Measurements from ENCODE around the gene SNCB.
A peak's percentile ranks its signal among the peaks of the same experiment; 100 is the strongest.

Gene SNCB

DNA sequence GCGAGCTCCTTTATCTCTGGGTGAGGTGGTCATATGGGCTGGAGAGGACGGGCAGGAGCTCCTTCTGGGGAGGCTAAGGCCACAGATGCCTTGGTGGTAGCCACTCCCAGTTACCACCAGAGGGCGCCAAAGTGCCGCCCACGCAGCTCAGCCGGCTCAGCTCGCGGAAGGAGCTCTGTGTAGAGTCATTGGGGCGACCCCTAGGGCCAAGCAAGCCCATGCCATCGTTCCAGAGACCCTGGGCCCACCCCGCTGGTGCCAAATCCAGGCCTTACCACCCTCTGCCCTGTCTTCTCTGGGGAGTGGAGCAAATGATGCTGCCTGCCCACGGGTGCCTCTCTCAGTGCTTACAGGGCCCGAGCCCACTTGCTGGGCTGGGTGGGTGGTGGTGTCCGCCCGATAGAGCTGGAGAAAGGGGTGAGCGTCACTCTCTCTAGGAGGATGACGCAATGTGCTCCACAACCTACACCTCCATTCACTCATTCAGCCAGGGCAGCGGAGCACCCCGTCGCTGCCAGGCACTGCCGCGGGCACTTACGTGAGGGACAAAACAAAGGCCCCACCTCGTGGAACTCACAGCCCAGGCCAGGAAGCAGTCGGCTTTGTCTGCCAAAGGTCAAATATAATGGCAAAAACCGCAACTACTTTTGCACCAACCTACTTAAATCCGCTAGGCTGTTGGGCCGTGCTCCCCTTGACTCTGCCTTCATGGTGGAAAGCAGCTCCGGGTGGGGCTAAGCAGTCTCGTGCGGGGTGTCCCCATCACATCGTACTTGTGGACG lies 30.7 kb upstream of the SNCB start:
- DNase-seq, result peak; percentile 44 to 86 (median 68)

DNA sequence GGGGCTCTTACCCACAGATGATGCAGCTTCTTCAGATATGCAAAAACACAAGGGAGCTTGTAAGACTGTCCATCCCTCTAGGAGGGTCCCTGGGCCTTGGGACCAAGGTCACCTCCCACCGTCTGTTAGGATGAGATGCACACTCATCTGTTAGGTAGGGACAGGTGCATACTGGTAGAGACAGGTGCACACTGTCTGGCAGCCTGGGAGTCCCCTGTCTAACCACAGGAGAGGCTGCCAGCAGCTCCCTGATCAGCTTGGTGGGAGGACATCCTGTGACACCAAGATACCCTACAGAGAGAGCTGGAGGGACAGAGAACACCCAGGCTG lies 30.2 kb upstream of the SNCB start:
- no peak for DNase-seq

DNA sequence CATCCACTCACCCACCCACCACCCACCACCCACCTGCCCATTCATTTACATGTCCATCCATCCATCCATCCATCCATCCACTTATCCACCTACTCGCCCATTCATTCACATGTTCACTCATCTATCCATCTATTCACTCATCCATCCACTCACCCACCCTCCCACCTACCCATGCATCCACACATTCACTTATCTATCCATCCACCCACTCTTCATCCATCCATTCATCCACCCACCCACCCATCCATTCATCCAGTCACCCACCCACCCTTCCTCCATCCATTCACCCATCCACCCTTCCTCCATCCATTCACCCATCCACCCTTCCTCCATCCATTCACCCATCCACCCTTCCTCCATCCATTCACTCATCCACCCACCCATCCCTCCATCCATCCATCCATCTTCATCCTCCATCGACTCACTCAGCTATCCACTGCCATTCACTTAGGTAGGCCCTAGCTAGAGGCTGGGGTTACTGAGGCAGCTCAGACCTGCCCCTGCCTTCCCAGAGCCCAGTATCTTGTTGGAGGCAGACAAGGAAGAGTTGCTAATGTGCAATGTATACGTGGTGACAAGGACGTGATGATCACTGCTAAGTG lies 29.6 kb upstream of the SNCB start:
- DNase-seq, result no peak

DNA sequence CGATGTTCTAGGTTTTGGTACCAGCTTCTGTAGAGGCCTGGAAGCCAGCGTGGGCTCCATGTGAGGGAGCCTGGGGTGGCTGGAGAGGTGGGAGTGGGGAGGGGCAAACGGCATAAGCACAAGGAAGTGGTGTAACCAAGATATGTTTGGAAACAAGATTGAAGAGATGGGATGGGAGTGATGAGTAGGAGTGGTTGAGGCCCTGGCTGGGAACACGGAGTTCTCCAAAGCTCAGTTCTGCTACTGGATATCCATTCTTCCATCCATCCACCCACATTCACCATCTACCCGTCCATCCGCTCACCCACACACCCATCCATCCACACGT lies 29.1 kb upstream of the SNCB start:
- DNase-seq, result no peak

DNA sequence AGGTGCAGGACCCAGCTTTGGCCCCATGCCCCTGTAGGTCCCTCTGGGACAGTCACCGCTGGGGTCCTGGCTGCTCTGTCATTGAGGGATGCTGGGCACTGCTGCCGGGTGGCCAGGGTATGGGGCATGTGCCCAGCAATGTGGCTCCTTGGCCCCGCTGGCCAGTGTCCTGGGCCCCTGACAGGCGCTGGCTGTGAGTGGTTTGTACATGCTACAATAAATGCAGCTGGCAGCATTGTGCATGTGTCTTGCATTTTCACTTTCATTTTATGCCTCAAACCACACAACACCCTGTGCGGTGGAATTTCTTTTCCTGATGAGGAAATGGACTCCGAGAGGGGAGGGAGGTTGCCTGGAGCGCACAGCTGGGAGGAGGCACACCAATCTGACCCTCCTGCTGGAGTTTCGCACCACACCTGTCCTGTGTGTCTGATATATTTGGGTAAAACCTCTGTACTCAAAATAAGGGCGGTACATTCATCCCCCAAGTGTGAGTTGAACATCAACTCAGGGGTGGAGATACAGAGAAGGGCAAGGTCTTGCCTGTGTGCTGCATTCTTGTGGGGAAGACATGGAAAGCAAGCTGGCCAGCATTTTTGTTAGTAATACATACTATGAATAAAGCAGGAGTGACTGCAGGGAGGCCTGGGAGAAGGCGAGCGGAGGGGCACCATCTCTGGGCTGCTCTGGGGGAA lies 28.6 kb upstream of the SNCB start:
- peak in 3 of 6 experiments; percentile 25 to 40 (median 28) for DNase-seq

DNA sequence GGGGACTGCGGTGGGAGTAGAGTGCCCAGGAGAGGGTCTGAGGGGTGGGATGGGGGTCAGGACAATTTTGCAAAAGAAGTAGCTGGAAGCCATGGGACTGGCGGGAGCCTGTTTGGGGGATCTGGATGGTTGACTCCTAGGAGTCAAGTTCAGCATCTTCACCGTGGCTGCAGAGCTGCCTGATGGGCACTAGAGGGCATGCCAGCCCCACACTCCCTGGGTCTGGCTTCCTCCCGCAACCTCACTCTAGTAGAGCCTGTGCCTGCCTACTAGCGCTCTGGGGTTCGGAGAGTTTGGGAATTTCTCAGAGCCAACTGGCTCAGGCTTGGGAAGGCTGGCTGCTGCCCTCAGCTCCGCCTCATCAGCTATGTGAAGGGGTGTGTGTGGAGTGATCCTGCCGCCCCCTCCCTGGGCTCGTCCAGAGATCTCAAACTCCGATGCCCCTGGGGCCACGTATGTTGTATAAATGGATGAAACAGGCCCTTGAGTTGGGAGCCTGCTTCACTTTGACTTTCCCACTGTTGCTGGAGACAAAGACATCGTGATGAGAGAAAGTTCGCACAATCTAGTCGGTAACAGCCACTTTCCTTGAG lies 27.8 kb upstream of the SNCB start:
- DNase-seq, result peak; percentile 27 to 60 (median 52)

DNA sequence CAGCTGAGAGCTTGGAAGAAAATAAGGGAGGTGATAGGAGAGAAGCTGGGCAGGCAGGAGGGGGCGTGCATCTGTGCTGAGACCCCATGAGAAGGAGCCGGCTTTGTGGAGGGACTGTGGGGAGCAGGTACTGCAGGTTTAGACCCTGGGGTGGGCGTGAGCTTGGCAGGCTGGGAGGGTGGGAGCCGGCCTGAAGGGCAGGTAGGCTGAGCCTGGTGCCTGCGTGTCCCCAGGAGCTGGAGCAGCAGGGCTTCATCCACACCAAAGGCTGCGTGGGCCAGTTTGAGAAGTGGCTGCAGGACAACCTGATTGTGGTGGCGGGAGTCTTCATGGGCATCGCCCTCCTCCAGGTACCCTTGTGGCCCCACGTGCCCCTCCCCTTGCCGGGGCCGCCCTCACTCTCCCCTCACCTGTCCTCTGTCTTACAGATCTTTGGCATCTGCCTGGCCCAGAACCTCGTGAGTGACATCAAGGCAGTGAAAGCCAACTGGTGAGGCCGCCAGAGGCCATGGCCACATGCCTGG lies 26.2 kb upstream of the SNCB start:
- DNase-seq, result no peak

DNA sequence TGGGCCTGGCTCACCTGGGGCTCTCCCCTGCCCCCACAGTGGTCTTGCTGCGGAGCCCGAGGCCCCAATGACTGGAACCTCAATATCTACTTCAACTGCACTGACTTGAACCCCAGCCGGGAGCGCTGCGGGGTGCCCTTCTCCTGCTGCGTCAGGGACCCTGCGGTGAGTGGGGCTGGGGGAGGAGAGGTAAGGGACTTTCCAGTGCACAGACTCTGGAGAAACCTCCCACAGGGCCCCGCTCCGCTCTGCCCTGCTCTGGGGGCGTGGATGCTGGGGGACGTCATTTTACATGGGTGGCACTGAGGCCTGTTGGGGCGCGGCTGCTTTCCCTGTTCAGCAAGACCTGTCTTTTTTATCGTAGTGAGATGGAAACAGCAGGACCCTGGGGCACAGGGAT lies 24.5 kb upstream of the SNCB start:
- no peak for DNase-seq

DNA sequence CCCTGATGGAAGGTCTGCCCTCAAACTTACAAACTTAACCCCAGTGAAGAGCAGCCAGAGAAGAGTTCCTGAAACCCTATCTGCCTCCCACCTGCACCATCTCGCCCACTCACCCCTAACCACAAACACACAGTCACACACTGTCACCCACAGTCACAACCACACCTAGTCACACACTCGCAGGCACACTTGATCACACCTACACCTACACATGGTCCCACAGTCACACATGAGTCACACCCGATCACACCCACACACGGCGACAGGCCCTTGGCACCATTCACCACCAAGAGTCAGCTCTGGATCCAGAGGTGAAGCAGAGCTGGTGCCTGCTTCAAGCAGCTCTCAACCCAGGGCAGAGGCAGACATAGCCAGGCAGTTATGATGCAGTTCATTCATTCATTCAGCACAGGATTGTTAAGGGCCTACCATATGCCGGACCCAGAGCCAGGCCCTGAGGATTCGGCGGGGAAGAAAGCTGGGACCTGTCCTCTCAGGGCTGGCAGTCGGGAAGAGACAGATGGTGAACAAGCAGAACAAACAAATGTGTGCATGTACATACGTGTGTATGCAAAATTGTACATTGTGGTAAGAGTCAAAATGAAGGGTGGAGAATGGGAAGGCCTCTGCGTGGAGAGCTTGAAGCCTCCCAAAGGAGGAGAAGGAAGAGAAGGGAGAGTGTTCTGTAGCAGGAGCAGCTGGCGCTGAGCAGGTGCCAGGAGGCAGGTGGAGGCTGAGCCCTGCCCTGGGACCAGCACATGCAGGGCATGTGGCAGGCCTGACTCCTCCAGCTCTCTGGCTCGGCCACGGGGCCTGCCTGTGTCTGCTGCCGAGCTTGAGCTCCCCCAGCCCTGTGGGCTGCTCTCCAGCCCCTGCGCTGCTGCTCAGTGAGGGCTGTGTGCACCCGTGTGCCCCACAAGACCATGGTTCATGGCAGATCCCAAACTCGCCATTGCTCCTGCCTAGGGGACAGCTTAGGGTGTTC lies 23.4 kb upstream of the SNCB start:
- DNase-seq, result no peak

DNA sequence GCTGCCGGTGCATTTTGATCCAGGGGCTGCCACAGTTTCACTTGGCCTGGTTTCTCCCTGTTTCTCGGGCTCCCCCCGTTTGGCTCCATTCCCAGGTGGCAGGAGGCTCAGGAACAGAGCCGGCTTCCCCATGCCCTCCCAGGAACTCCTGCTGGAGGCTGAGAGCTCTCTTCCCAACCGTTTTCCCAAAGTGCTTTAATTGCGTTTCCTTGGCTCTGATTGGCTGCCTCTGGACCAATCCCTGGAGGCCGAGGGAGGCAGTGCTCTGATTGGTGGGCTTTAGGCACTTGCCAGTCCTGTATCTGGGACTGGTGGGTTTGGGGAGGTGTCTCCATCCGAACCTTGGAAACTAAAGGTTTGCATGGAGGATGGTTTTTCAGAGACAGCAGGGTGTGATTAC lies 21.8 kb upstream of the SNCB start:
- no peak for DNase-seq

DNA sequence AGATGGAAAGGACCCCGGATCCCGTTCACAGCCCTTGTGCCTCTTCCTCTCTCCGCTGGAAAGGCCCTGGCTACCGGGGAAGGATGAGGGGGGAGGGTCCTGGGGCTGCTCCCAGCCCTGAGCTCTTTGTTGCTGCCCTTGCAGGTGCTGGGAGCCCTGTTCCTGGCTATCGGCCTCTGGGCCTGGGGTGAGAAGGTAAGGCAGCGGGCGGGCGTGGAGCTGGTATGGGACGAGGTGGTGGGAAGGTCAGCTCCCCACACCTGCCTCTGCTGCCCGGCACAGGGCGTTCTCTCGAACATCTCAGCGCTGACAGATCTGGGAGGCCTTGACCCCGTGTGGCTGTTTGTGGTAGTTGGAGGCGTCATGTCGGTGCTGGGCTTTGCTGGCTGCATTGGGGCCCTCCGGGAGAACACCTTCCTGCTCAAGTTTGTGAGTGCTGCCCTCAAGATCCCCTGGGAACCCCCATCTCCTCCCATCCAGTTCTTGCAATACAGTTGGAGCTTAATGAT lies 21.2 kb upstream of the SNCB start:
- DNase-seq, result no peak

DNA sequence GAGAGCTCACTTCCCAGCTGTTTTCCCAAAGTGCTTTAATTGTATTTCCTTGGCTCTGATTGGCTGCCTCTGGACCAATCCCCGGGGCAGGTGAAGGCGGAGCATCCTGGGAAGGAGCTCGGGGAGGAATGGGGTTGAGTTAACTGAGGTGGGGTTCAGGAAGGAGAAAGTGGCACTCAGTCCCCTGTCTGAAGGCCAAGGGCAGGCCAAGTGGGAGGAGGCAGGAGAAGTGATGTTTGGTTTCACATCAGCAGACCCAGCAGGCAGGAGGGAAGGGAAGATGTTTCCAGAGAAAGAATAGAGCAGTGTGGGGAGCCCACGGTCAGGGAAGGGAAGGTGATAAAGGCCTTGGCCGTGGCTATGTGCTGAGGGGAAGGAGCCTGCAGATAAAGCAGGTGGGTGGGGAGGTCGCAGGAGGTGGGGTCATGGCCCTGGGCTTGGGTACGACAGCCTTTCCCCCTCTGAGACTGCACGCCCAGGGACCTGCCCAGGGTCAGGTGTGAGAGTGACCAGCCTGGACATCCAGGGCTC lies 20.1 kb upstream of the SNCB start:
- DNase-seq, result no peak

DNA sequence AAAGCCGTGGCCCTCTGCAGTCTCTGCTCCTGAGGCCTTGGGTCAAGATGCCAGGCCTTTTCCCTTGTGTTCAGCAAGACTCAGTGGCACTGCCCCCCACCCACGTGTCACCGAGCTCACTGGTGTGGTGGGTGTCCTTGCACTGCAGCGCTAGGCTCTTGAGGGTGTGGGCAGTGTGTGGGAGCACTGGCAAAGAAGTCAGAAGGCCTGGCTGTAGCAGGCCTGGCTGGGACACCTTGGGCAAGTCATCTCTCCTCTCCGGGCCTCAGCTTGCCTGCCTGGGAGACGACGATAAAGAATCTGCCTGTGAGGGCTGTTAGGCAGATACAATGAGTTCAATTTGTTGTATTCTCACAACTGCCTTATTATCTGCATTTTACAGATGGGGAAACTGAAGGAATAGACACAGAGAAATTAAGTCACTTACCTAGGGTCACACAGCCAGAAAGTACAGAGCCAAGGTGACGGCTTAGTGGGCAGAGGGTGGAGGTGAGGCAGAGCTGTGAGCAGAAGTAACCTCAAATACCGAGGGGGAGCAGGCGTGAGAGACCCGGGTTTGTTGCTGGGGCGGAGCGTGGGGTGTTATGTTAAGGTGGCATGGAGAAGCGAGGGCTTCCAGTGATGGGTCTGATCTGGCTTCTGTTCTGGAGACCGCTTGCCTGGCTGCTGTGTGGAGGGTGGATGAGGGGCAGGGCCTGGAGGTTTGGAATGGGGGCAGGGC lies 18.3 kb upstream of the SNCB start:
- peak in 3 of 6 experiments; percentile 4 to 34 (median 15) for DNase-seq

DNA sequence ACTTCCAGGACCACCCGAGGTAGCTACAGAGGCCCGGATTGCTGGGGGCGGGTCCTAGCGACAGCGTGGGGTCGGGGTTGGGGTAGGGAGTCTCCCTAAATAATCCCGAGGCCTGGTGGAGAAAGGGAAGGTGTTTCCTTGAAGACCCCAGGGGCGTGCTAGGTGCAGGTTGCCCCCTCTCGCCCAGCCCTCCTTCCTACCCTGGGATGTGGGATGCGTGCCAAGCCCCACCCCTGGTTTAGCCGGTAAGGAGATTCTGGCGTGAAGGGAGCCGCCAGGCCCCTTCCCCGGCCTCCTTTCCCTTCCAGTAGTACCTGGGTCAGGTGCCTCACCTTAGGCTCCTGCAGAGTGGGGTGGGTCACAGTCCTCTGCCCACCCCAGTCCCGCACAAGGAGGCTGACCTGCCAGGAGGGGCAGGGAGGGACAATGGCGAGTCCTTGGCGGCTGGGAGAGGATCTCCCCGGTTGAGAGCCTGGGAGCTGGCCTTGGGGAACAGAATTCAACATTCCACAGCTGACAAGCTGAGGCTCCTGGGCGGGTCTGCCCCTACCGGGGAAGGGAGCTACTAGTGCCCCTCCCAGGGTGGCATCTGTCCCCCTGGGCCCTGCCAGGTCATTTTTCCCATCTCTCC lies 17.6 kb upstream of the SNCB start:
- peak in 2 of 6 experiments; percentile 24 to 43 for DNase-seq

DNA sequence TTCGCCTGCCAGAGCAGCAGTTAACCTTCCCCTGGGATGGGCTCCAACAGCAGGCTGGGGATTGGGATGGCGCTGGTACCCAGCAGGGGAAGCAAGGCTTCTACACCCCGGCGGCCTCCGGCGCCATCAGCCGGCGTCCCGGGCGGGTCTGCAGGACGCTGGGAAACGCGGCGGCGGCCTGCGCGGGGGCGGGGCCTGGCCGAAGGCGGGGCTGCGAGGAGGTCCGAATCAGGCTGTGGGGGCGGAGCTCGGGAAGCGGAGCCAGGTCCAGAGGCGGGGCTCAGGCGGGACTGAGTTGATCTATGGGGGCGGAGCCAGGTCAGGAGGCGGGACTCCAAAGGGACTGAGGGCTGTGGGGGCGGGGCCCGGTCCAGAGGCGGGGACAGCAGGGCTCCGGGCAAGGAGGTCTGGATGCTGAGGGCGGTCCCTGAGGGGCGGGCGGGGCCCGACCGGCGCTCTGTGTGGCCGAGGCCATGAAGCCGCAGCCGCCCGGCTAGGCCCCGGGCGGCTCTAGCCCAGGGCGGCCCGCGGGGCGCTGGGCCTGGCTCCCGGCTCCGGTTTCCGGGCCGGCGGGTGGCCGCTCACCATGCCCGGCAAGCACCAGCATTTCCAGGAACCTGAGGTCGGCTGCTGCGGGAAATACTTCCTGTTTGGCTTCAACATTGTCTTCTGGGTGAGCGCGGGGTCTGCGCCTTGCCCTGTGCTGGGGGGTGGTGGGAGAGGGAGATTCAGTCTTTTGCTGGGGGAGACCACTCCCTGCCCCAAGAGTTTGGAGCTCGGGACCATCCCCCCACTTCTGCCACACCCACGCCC lies 16.9 kb upstream of the SNCB start, which contains the start of gene TSPAN17:
TSS of gene TSPAN17 (plus strand) at position 455 of the 813 bp plus-strand sequence. CDS start at position 587, 132 bp downstream.
- peak; percentile 80 to 97 (median 88) for DNase-seq

DNA sequence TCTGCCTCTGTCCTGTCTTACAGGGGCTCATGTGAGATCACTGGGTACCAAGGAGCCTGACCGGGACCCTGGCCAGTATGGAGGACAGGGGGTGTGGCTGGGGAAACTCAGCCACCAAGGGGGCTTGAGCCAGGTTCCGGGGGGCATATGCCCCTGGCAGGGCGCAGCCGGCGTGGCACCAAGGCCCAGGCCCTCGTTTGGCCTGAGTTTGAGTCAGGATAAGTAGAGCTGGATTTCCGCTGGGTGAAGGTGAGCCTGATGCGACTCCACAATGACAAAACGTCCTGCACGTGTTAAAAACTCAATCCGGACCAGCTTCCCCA lies 16.3 kb upstream of the SNCB start:
- no peak for DNase-seq

DNA sequence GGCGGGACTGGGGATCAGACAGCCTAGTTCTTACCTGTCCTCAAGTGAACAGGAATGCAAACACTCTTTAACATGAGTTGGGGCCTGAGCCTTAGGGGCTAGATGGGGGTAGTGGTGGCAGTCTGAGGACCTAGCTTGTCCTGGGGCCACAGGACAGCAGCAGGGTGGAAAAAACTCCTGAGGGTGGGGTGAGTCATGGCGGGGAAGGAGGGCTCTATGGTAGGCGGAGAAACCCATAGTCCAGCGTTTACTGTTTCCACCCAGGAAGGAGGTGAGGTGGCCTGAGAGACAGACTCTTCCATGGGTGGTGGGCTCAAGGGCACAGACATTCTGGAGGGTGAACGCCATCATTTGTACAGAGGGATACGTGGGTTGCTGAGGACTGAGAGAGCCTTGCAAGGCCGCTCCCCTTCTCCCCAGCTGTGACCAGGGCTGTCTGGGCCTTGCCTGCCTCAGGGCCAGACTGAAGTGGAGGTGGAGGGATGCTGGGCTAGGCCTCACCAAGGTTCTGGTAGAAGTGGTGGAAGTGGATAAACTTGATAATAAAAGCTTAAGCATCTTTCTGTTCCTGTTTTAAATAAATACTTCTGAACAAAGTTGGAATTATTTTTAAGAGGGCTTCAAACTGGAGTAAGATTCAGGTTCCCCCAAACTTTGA lies 15.8 kb upstream of the SNCB start:
- DNase-seq, result no peak

DNA sequence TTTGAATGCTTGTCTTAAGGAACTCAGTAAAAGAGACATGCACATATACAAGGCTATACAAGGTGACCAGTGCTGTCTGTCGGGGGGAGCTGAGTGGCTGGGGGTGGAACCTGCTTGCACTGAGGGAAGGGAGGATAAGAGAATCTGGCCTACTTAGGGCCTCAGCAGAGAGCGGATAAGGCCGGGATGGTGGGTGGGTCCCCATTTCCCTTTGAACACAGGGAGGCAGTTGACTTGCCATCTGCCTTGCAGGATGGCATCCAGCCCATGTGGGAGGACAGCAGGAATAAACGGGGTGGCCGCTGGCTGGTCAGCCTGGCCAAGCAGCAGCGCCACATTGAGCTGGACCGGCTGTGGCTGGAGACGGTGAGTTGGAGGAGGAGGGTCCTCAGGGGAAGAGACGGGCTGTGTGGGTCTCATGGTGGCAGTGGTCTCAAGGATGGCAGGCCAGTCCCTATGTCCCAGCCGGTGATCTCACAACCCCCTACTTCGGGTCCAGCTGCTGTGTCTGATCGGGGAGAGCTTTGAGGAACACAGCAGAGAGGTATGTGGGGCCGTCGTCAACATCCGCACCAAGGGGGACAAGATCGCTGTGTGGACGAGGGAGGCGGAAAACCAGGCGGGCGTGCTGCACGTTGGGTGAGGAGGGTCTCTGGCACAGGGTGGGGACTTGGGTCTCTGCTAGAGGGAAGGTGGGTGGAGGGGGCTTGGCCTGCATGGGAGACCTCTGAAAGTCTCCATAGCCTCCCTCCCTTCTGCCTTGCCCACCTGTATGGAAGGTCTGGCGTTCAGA lies 14.7 kb upstream of the SNCB start:
- DNase-seq, result no peak
